CD4-positive, alpha-beta T cell (primary cell): ENCODE results near the gene PRDX6. TPM values are rescaled to one million over a fixed set of nuclear protein-coding genes. Genes with fewer than 3 reads are reported as not detected.

Source experiments
- ATAC-seq: fragments of 200-7000 bp; cut with Tn5 transposase; one replicate; pipeline ENCODE4 v1.10.0; 2022; ENCODE audit warnings: mild to moderate bottlenecking; ENCODE audit not compliant: poor library complexity
- CTCF ChIA-PET: fragments of 350-600 bp; sonication (Branson Sonifier 250); formaldehyde crosslinking; loops from one replicate; lab custom pipeline; 2021; ENCODE audit warnings: antibody characterized with exemption, inconsistent platforms; lab: Charles Lee
- POLR2A ChIA-PET: fragments of 350-600 bp; sonication (Branson Sonifier 250); formaldehyde crosslinking; loops from one replicate; lab custom pipeline; 2021; ENCODE audit warnings: antibody characterized with exemption, inconsistent platforms; lab: Charles Lee
- DNase-seq, 14 experiments: peaks; one replicate each; pipeline ENCODE4 v3.0.0-alpha.2; 2013 to 2020; ENCODE audit warnings: mixed read lengths in 2 of 14
- H3K27ac ChIP-seq, 2 donors: one replicate each; pipeline versions ENCODE4 v1.5.1 to v1.7.0; 2013; ENCODE audit warnings: low read length in 2 of 2, low read depth in 1 of 2, mild to moderate bottlenecking in 1 of 2
- H3K27me3 ChIP-seq, 2 experiments: 1 replicate in 1 of 2; 2 replicates in 1 of 2; pipeline versions ENCODE4 v1.6.1 to v1.7.0; 2013; ENCODE audit warnings: low read length in 2 of 2, control low read depth in 1 of 2, mild to moderate bottlenecking in 1 of 2, moderate library complexity in 1 of 2; ENCODE audit not compliant: insufficient read depth in 2 of 2, control insufficient read depth in 1 of 2
- H3K36me3 ChIP-seq: one replicate; pipeline ENCODE4 v1.6.1; 2013; ENCODE audit warnings: low read length, control low read depth; ENCODE audit not compliant: insufficient read depth
- H3K4me1 ChIP-seq: one replicate; pipeline ENCODE4 v1.6.1; 2013; ENCODE audit warnings: low read length, control low read depth; ENCODE audit not compliant: insufficient read depth
- H3K4me3 ChIP-seq: one replicate; pipeline ENCODE4 v1.5.1; 2013; ENCODE audit warnings: mild to moderate bottlenecking, low read length, moderate library complexity
- H3K9me3 ChIP-seq, 2 experiments: 1 replicate in 1 of 2; 2 replicates in 1 of 2; pipeline versions ENCODE4 v1.6.1 to v1.7.0; 2013; ENCODE audit warnings: low read length in 2 of 2, mild to moderate bottlenecking in 2 of 2, control low read depth in 1 of 2, moderate library complexity in 1 of 2; ENCODE audit not compliant: control insufficient read depth in 1 of 2, insufficient read depth in 1 of 2
- H3K27ac Mint-ChIP-seq: one replicate; pipeline ENCODE4 v1.8.0; 2020; ENCODE audit warnings: mixed read lengths
- H3K27me3 Mint-ChIP-seq: one replicate; pipeline ENCODE4 v1.8.0; 2021; ENCODE audit warnings: mixed read lengths
- H3K36me3 Mint-ChIP-seq: one replicate; pipeline ENCODE4 v1.8.0; 2021; ENCODE audit warnings: low read depth, mixed read lengths
- H3K4me1 Mint-ChIP-seq: one replicate; pipeline ENCODE4 v1.8.0; 2021; ENCODE audit warnings: low read depth, mixed read lengths
- H3K4me3 Mint-ChIP-seq: one replicate; pipeline ENCODE4 v1.8.0; 2020; ENCODE audit warnings: mild to moderate bottlenecking, mixed read lengths
- H3K9me3 Mint-ChIP-seq: one replicate; pipeline ENCODE4 v1.8.0; 2020; ENCODE audit warnings: mixed read lengths
- CTCF ChIP-seq: fragments of 200-600 bp; IDR thresholded peaks from one replicate; pipeline ENCODE4 v1.8.0; 2022; ENCODE audit warnings: antibody characterized with exemption, mild to moderate bottlenecking
- intact Hi-C, 2 experiments: fragments of 100-400 bp; cut with DNase I in 1 of 2; cut with micrococcal nuclease in 1 of 2; formaldehyde crosslinking; loops; one replicate each; pipeline versions ENCODE4 v1.15.1 to v1.9.0; 2023 to 2025; cut with DNase I, micrococcal nuclease
- polyA plus RNA-seq, 2 donors: library from polyadenylated mRNA; unstranded; fragments of 120-200 nt; gene quantifications; one replicate each; pipeline ENCODE4 v1.2.1, GENCODE V29; 2013
- total RNA-seq, 174 experiments: library from RNA in 2 of 174; stranded (reverse) in 2 of 174; gene quantifications; one replicate each; pipeline ENCODE4 v1.2.3 and lab custom pipeline; 2021 to 2026

The PRDX6 gene, protein sequence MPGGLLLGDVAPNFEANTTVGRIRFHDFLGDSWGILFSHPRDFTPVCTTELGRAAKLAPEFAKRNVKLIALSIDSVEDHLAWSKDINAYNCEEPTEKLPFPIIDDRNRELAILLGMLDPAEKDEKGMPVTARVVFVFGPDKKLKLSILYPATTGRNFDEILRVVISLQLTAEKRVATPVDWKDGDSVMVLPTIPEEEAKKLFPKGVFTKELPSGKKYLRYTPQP
- total RNA-seq = 100 to 1,000 TPM; 101 to 102 TPM
- polyA plus RNA-seq (2013, experiment 1 of 2) = 80.7 TPM
- polyA plus RNA-seq (2013, experiment 2 of 2) = 77.1 TPM
- total RNA-seq (lab: John Stamatoyannopoulos, UW) = 30.4 to 131 (median 72.1) reads per million in 172 experiments

DNA sequence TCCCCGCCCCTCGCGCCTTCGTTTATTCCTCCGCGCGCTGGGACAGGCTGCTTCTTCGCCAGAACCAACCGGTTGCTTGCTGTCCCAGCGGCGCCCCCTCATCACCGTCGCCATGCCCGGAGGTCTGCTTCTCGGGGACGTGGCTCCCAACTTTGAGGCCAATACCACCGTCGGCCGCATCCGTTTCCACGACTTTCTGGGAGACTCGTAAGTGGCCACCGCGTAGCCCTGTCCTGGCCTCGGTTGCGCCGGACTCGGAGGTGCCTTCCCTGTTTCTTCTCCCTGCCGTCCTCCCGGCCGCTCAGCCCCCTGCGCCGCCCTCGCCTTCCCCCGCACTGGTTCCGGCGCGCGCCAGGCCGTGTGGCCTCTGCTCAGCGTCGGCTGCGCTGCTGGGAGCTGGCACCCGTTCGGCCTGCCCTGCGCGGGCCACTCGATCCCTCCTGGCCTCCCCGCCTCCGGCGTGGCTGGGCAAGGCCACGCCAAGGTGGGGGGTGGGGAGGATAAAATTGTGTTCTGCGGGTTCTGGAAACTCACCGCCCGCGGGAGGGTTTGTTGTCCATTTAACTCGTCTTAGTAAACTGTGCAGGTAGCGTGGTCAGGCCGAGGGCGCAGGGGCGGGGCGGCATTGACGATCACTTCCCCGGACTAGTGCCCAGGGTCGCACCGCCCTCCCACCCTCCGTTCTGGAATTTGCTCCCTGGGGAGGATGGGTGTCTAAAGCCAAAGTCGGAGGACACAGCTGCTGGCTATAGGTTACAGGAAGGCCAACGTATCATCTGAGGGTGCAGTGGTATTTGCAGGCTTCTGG, at the start of gene PRDX6:
Gene PRDX6 (plus strand): TSS at position 50 of the 808 bp plus-strand sequence. CDS start 63 bp downstream, at position 113.
- no peaks in the 10 kb centered on the region for H3K9me3 ChIP-seq
- Mint-ChIP-seq H3K4me3 (peak within 1 kb of the TSS; percentile 93), H3K27me3 (no peaks in the 10 kb centered on the region), H3K4me1 (peaks cover 67% of the 10 kb centered on the region), H3K36me3 (peaks cover 50% of the 10 kb centered on the region), H3K9me3 (no peaks in the 10 kb centered on the region), H3K27ac (peak within 1 kb of the TSS; percentile 82)
- H3K27me3 ChIP-seq = no peaks in the 10 kb centered on the region
- ChIA-PET CTCF (interaction anchor here (1.0 to 2.9 kb wide), 2 partner anchors 47 to 293 kb away, joined by 4 to 14 read pairs; no protein-coding TSS in a partner anchor), POLR2A (interaction anchor here (0.7 to 3.9 kb wide), 17 partner anchors 8 to 1522 kb away, joined by 3 to 36 read pairs (median 6); partner anchors contain the start of genes CACYBP, CENPL, DARS2 and GAS5)
- intact Hi-C loops = loop anchor here in 1 of 2 experiments (2.0 to 5.0 kb wide), 5 partner anchors 345 to 945 kb away; partner anchors contain the start of genes GAS5, SUCO and ZBTB37
- H3K27ac ChIP-seq = peak within 1 kb of the TSS; percentile 53 to 89
- peak; percentile 24 for ATAC-seq
- peak within 1 kb of the TSS; percentile 84 for H3K4me3 ChIP-seq
- no peak for TF ChIP-seq CTCF
- peaks cover 32% of the 10 kb centered on the region for H3K4me1 ChIP-seq
- peaks cover 14% of the 10 kb centered on the region for H3K36me3 ChIP-seq
- DNase-seq = peak in 8 of 14 experiments; percentile 75 to 89 (median 81)

DNA sequence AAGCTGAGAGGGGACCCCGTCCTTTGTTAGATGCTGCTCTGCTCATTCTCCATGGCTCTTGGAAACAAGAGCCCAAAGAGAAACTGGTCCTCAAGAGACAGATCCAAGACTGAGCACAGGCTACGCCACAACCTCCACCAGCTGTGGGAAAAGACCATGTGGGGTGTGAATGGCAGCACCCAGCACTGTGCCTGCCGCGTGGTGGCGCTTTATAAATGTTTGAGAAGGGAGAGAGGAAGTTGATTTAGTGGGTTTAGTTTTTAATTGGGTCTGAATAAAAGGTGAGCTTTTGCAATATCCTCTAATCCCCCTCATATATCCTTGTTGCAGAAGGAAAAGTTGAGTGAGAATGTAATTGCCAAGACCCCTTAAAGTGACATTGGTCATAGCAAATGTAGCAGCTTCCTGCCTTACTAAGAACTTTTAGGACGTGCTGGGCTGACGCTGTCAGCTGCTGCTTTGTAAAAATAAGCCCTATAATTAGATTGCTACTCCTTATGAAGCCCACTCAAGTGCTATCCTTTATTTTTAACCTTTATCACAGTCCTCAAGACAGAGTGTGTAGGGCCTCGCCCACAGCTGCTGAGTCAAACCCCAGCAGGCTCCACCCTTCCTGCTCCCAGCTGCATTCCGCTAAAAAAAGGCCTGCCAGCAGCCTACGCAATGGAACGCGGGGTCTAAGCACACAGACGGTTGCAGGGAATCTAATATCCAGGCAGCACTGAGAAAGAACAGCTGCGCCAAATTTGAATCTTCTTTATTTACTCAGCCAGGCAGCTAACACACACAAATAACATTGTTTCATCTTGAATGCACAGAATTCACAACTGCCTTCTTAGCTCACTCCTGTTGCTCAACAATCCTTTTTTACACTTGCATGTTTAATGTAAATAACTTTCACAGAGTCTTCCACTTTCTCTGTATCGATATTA, 47.4 kb upstream of the PRDX6 start:
- H3K4me3 Mint-ChIP-seq = peak overlapping the region; percentile 38
- no peaks in the 10 kb centered on the region for H3K9me3 Mint-ChIP-seq
- intact Hi-C loops = loop anchor here (1.0 to 10.0 kb wide), 10 partner anchors 51 to 1315 kb away; no protein-coding TSS in a partner anchor
- H3K36me3 Mint-ChIP-seq = no peaks in the 10 kb centered on the region
- H3K27ac ChIP-seq = no peak overlapping the region
- peaks cover 23% of the 10 kb centered on the region for H3K4me1 Mint-ChIP-seq
- no peaks in the 10 kb centered on the region for H3K9me3 ChIP-seq
- no peaks in the 10 kb centered on the region for H3K36me3 ChIP-seq
- H3K27ac Mint-ChIP-seq = peak overlapping the region; percentile 6
- no peaks in the 10 kb centered on the region for H3K27me3 ChIP-seq
- ChIA-PET CTCF (interaction anchor here (0.6 to 3.0 kb wide), 14 partner anchors 9 to 685 kb away, joined by 3 to 16 read pairs (median 4); partner anchors contain the start of genes CENPL, DARS2, PRDX6 and ZBTB37), POLR2A (interaction anchor here (0.6 to 2.5 kb wide), 8 partner anchors 46 to 683 kb away, joined by 3 to 21 read pairs (median 5); partner anchors contain the start of genes CENPL, DARS2, GAS5 and PRDX6)
- no peaks in the 10 kb centered on the region for H3K27me3 Mint-ChIP-seq
- peak; percentile 44 to 78 (median 58) for DNase-seq
- peak; percentile 71 for TF ChIP-seq CTCF
- H3K4me1 ChIP-seq = peaks cover 13% of the 10 kb centered on the region
- ATAC-seq = peak; percentile 85
- peak overlapping the region; percentile 16 for H3K4me3 ChIP-seq
